Mammary epithelial cell (primary cell): ENCODE data around the gene ARHGAP42.
A peak's percentile ranks its signal among the peaks of the same experiment; 100 is the strongest.

Experiments
- CTCF ChIP-seq, 2 donors: IDR thresholded peaks in 1 of 2; conservative IDR thresholded peaks in 1 of 2; 2 replicates each; pipeline ENCODE4 v1.5.1; 2011 to 2012; ENCODE audit warnings: inconsistent platforms in 2 of 2, low read length in 2 of 2, mild to moderate bottlenecking in 2 of 2, control low read depth in 1 of 2, low read depth in 1 of 2; ENCODE audit not compliant: insufficient read depth in 1 of 2; ENCODE audit errors: extremely low read depth in 1 of 2
- EZH2 ChIP-seq: IDR thresholded peaks from 2 replicates; pipeline ENCODE4 v1.6.1; 2012; ENCODE audit warnings: low read length, inconsistent platforms, borderline replicate concordance

GRCh38 chr11:100687630-100688395 is 725 bp downstream of the ARHGAP42 start:
- TF ChIP-seq CTCF (conservative IDR thresholded peaks at IDR 0.05 in 1 of 2, IDR thresholded peaks at IDR 0.05 in 1 of 2; ENCODE audit: extremely low read depth in 1 of 2, insufficient read depth in 1 of 2, low read depth in 1 of 2, low read length in 2 of 2) (peak; percentile 68 to 69), EZH2 (no peak)
